ENCODE data around the gene XPO6.

XPO6 gene

GRCh38 chr16:28092721-28093384, 118.9 kb downstream of the XPO6 start:
- TF ChIP-seq CTCF (IDR thresholded peaks at IDR 0.05; ENCODE audit: control insufficient read depth, insufficient read depth, low read depth, low read length, missing control alignments): no peak
- H3K4me3 ChIP-seq (ENCODE audit: control insufficient read depth, low read depth, low read length): no peak overlapping the region
- DNase-seq (ENCODE audit: low read depth): no peak

GRCh38 chr16:28091656-28092055, 120.1 kb downstream of the XPO6 start:
- no peak for DNase-seq (ENCODE audit: low read depth)
- no peak overlapping the region for H3K4me3 ChIP-seq (ENCODE audit: control insufficient read depth, low read depth, low read length)
- TF ChIP-seq CTCF (IDR thresholded peaks at IDR 0.05; ENCODE audit: control insufficient read depth, insufficient read depth, low read depth, low read length, missing control alignments): no peak

- peak; percentile 30 for TF ChIP-seq CTCF (IDR thresholded peaks at IDR 0.05; ENCODE audit: control insufficient read depth, insufficient read depth, low read depth, low read length, missing control alignments)
- no peak for DNase-seq (ENCODE audit: low read depth)
- H3K4me3 ChIP-seq (ENCODE audit: control insufficient read depth, low read depth, low read length): no peak overlapping the region
Observed at GRCh38 chr16:28090646-28091377, 121.0 kb downstream of the XPO6 start.

- no peak overlapping the region for H3K4me3 ChIP-seq (ENCODE audit: control insufficient read depth, low read depth, low read length)
- DNase-seq (ENCODE audit: low read depth): no peak
- no peak for TF ChIP-seq CTCF (IDR thresholded peaks at IDR 0.05; ENCODE audit: control insufficient read depth, insufficient read depth, low read depth, low read length, missing control alignments)
Observed at GRCh38 chr16:28089992-28090365, 121.8 kb downstream of the XPO6 start.

GRCh38 chr16:28089205-28089991, 122.4 kb downstream of the XPO6 start:
- no peak for TF ChIP-seq CTCF (IDR thresholded peaks at IDR 0.05; ENCODE audit: control insufficient read depth, insufficient read depth, low read depth, low read length, missing control alignments)
- no peak overlapping the region for H3K4me3 ChIP-seq (ENCODE audit: control insufficient read depth, low read depth, low read length)
- no peak for DNase-seq (ENCODE audit: low read depth)

GRCh38 chr16:28087675-28088300, 124.0 kb downstream of the XPO6 start:
- no peak for TF ChIP-seq CTCF (IDR thresholded peaks at IDR 0.05; ENCODE audit: control insufficient read depth, insufficient read depth, low read depth, low read length, missing control alignments)
- no peak overlapping the region for H3K4me3 ChIP-seq (ENCODE audit: control insufficient read depth, low read depth, low read length)
- DNase-seq (ENCODE audit: low read depth): no peak

Measured in AG09309 (cell line).